ENCODE measurements around the gene HCFC1R1. TPM values are rescaled to one million over a fixed set of nuclear protein-coding genes. Genes with fewer than 3 reads are reported as not detected.
"Not testable (repeated sequence)": the region's sequence is repeated elsewhere in the genome, so short reads cannot be mapped to it uniquely, and the experiment has no call there.

HCFC1R1 gene
- total and polyA plus RNA-seq, 7 experiments from 2014 or later = 11.5 to 29.6 (median 14.9) TPM

- Histone ChIP-seq H3K27me3 (ENCODE audit: control insufficient read depth in 2 of 2, insufficient read depth in 2 of 2, low read length in 2 of 2) (no peaks in the 10 kb centered on the region), H3K27ac (ENCODE audit: low read depth, low read length) (peak overlapping the region; percentile 21), H3K4me1 (ENCODE audit: control insufficient read depth in 2 of 2, insufficient read depth in 2 of 2, low read length in 2 of 2) (peaks cover 25 to 42% of the 10 kb centered on the region in 2 donors), H3K9me3 (ENCODE audit: control insufficient read depth in 2 of 3, low read length in 3 of 3) (no peaks in the 10 kb centered on the region), H3K36me3 (ENCODE audit: control insufficient read depth in 2 of 3, insufficient read depth in 3 of 3, low read length in 3 of 3) (peaks cover 0 to 10% (median 0%) of the 10 kb centered on the region in 3 experiments), H3K4me3 (ENCODE audit: low read length) (no peak overlapping the region)
- no peak for ATAC-seq
- peaks cover 17 to 67% (median 51%) of the 10 kb centered on the region in 7 donors for H3K4me1 Mint-ChIP-seq
- H3K9me3 Mint-ChIP-seq = no peaks in the 10 kb centered on the region
- peaks cover 0 to 57% (median 3%) of the 10 kb centered on the region in 5 donors for H3K36me3 Mint-ChIP-seq
- H3K27ac Mint-ChIP-seq = peak overlapping the region; percentile 20 to 93 (median 71)
- no peaks in the 10 kb centered on the region for H3K27me3 Mint-ChIP-seq
- intact Hi-C loops (cut with micrococcal nuclease) = no loop called here
- ChIA-PET CTCF (interaction anchor here (13.9 kb wide), 1 partner anchor 75 kb away, joined by 244 read pairs; the partner anchor contains the start of gene ZNF213), POLR2A (interaction anchor here (0.6 to 1.0 kb wide), 3 partner anchors 11 to 37 kb away, joined by 3 read pairs; partner anchors contain the start of gene IL32)
- peak overlapping the region; percentile 2 to 90 (median 62) for H3K4me3 Mint-ChIP-seq
- DNase-seq = no peak
Observed at GRCh38 chr16:3054965-3055733, 31.4 kb upstream of the HCFC1R1 start.

GRCh38 chr16:3053330-3053710, 29.6 kb upstream of the HCFC1R1 start:
- peak; percentile 31 for ATAC-seq
- peaks cover 0 to 59% (median 3%) of the 10 kb centered on the region in 5 donors for H3K36me3 Mint-ChIP-seq
- H3K9me3 ChIP-seq (ENCODE audit: control insufficient read depth in 2 of 3, low read length in 3 of 3); H3K27ac ChIP-seq (ENCODE audit: low read depth, low read length); POLR2A ChIA-PET; intact Hi-C loops (cut with micrococcal nuclease); H3K9me3 Mint-ChIP-seq; CTCF ChIA-PET; H3K27me3 ChIP-seq (ENCODE audit: control insufficient read depth in 2 of 2, insufficient read depth in 2 of 2, low read length in 2 of 2); H3K4me3 ChIP-seq (ENCODE audit: low read length); DNase-seq; H3K27me3 Mint-ChIP-seq; H3K36me3 ChIP-seq (ENCODE audit: control insufficient read depth in 2 of 3, insufficient read depth in 3 of 3, low read length in 3 of 3): not testable (repeated sequence)
- H3K27ac Mint-ChIP-seq = peak overlapping the region in 2 of 9 donors; percentile 34 to 62
- H3K4me1 Mint-ChIP-seq = peaks cover 16 to 69% (median 48%) of the 10 kb centered on the region in 7 donors
- peaks cover 17 to 34% of the 10 kb centered on the region in 2 donors for H3K4me1 ChIP-seq (ENCODE audit: control insufficient read depth in 2 of 2, insufficient read depth in 2 of 2, low read length in 2 of 2)
- peak overlapping the region in 2 of 10 donors; percentile 18 to 70 for H3K4me3 Mint-ChIP-seq

- H3K27me3 ChIP-seq (ENCODE audit: control insufficient read depth in 2 of 2, insufficient read depth in 2 of 2, low read length in 2 of 2); CTCF ChIA-PET; H3K4me3 ChIP-seq (ENCODE audit: low read length); H3K36me3 ChIP-seq (ENCODE audit: control insufficient read depth in 2 of 3, insufficient read depth in 3 of 3, low read length in 3 of 3); POLR2A ChIA-PET; DNase-seq; H3K27me3 Mint-ChIP-seq; H3K9me3 Mint-ChIP-seq; H3K9me3 ChIP-seq (ENCODE audit: control insufficient read depth in 2 of 3, low read length in 3 of 3); intact Hi-C loops (cut with micrococcal nuclease): not testable (repeated sequence)
- Mint-ChIP-seq H3K27ac (peak overlapping the region in 4 of 9 donors; percentile 18 to 72 (median 43)), H3K4me1 (peaks cover 20 to 72% (median 51%) of the 10 kb centered on the region in 7 donors), H3K36me3 (peaks cover 0 to 60% (median 3%) of the 10 kb centered on the region in 5 donors), H3K4me3 (peak overlapping the region in 2 of 10 donors; percentile 7 to 70)
- Histone ChIP-seq H3K4me1 (ENCODE audit: control insufficient read depth in 2 of 2, insufficient read depth in 2 of 2, low read length in 2 of 2) (peaks cover 13 to 30% of the 10 kb centered on the region in 2 donors), H3K27ac (ENCODE audit: low read depth, low read length) (peak overlapping the region; percentile 29)
- peak; percentile 17 for ATAC-seq
Observed at GRCh38 chr16:3052571-3053329, 29.0 kb upstream of the HCFC1R1 start.

GRCh38 chr16:3051494-3051893, 27.8 kb upstream of the HCFC1R1 start:
- peak overlapping the region in 1 of 10 donors; percentile 70 for H3K4me3 Mint-ChIP-seq
- POLR2A ChIA-PET = interaction anchor here (0.6 to 1.3 kb wide), 5 partner anchors 13 to 485 kb away, joined by 3 to 4 read pairs (median 3); partner anchors contain the start of gene IL32
- Histone ChIP-seq H3K36me3 (ENCODE audit: control insufficient read depth in 2 of 3, insufficient read depth in 3 of 3, low read length in 3 of 3) (peaks cover 0 to 7% (median 0%) of the 10 kb centered on the region in 3 experiments), H3K27me3 (ENCODE audit: control insufficient read depth in 2 of 2, insufficient read depth in 2 of 2, low read length in 2 of 2) (no peaks in the 10 kb centered on the region), H3K9me3 (ENCODE audit: control insufficient read depth in 2 of 3, low read length in 3 of 3) (no peaks in the 10 kb centered on the region), H3K27ac (ENCODE audit: low read depth, low read length) (no peak overlapping the region), H3K4me1 (ENCODE audit: control insufficient read depth in 2 of 2, insufficient read depth in 2 of 2, low read length in 2 of 2) (peaks cover 18 to 20% of the 10 kb centered on the region in 2 donors), H3K4me3 (ENCODE audit: low read length) (no peak overlapping the region)
- H3K4me1 Mint-ChIP-seq = peaks cover 20 to 60% (median 46%) of the 10 kb centered on the region in 7 donors
- intact Hi-C loops (cut with micrococcal nuclease) = no loop called here
- peaks cover 0 to 6% (median 0%) of the 10 kb centered on the region in 5 donors for H3K27me3 Mint-ChIP-seq
- DNase-seq (no peak), ATAC-seq (no peak)
- H3K27ac Mint-ChIP-seq = peak overlapping the region in 1 of 9 donors; percentile 81
- CTCF ChIA-PET = interaction anchor here (1.0 to 2.5 kb wide), 2 partner anchors 24 to 48 kb away, joined by 4 to 6 read pairs; no protein-coding TSS in a partner anchor
- H3K36me3 Mint-ChIP-seq = peaks cover 0 to 50% (median 3%) of the 10 kb centered on the region in 5 donors
- no peaks in the 10 kb centered on the region for H3K9me3 Mint-ChIP-seq

- H3K4me3 ChIP-seq (ENCODE audit: low read length) = no peak overlapping the region
- peaks cover 0 to 7% (median 0%) of the 10 kb centered on the region in 3 experiments for H3K36me3 ChIP-seq (ENCODE audit: control insufficient read depth in 2 of 3, insufficient read depth in 3 of 3, low read length in 3 of 3)
- ATAC-seq (no peak), DNase-seq (no peak)
- intact Hi-C loops (cut with micrococcal nuclease) = no loop called here
- Mint-ChIP-seq H3K27ac (peak overlapping the region in 2 of 9 donors; percentile 54 to 81), H3K27me3 (peaks cover 0 to 6% (median 0%) of the 10 kb centered on the region in 5 donors), H3K36me3 (peaks cover 0 to 49% (median 3%) of the 10 kb centered on the region in 5 donors), H3K4me3 (peak overlapping the region in 1 of 10 donors; percentile 70), H3K9me3 (no peaks in the 10 kb centered on the region), H3K4me1 (peaks cover 20 to 57% (median 43%) of the 10 kb centered on the region in 7 donors)
- no peak overlapping the region for H3K27ac ChIP-seq (ENCODE audit: low read depth, low read length)
- H3K27me3 ChIP-seq (ENCODE audit: control insufficient read depth in 2 of 2, insufficient read depth in 2 of 2, low read length in 2 of 2) = peaks cover 0 to under 1% of the 10 kb centered on the region in 2 donors
- CTCF ChIA-PET = interaction anchor here (1.0 to 2.5 kb wide), 2 partner anchors 23 to 47 kb away, joined by 4 to 6 read pairs; no protein-coding TSS in a partner anchor
- POLR2A ChIA-PET = interaction anchor here (0.7 to 1.3 kb wide), 5 partner anchors 13 to 84 kb away, joined by 3 to 4 read pairs (median 3); partner anchors contain the start of genes IL32 and ZNF213
- no peaks in the 10 kb centered on the region for H3K9me3 ChIP-seq (ENCODE audit: control insufficient read depth in 2 of 3, low read length in 3 of 3)
- peaks cover 15 to 25% of the 10 kb centered on the region in 2 donors for H3K4me1 ChIP-seq (ENCODE audit: control insufficient read depth in 2 of 2, insufficient read depth in 2 of 2, low read length in 2 of 2)
Observed at GRCh38 chr16:3051009-3051408, 27.3 kb upstream of the HCFC1R1 start.

GRCh38 chr16:3050487-3050886, 26.7 kb upstream of the HCFC1R1 start:
- Mint-ChIP-seq H3K27ac (peak overlapping the region in 3 of 9 donors; percentile 54 to 81 (median 56)), H3K4me1 (peaks cover 18 to 53% (median 43%) of the 10 kb centered on the region in 7 donors), H3K4me3 (peak overlapping the region in 1 of 10 donors; percentile 70), H3K36me3 (peaks cover 0 to 45% (median 3%) of the 10 kb centered on the region in 5 donors), H3K9me3 (no peaks in the 10 kb centered on the region), H3K27me3 (peaks cover 0 to 7% (median under 1%) of the 10 kb centered on the region in 5 donors)
- ChIA-PET CTCF (interaction anchor here (0.6 to 2.5 kb wide), 5 partner anchors 23 to 72 kb away, joined by 3 to 8 read pairs (median 4); no protein-coding TSS in a partner anchor), POLR2A (interaction anchor here (0.7 to 1.1 kb wide), 3 partner anchors 15 to 121 kb away, joined by 3 to 4 read pairs (median 3); partner anchors contain the start of genes IL32 and ZNF213)
- Histone ChIP-seq H3K4me1 (ENCODE audit: control insufficient read depth in 2 of 2, insufficient read depth in 2 of 2, low read length in 2 of 2) (peaks cover 13 to 27% of the 10 kb centered on the region in 2 donors), H3K4me3 (ENCODE audit: low read length) (no peak overlapping the region), H3K36me3 (ENCODE audit: control insufficient read depth in 2 of 3, insufficient read depth in 3 of 3, low read length in 3 of 3) (peaks cover 0 to 7% (median 0%) of the 10 kb centered on the region in 3 experiments), H3K27ac (ENCODE audit: low read depth, low read length) (no peak overlapping the region), H3K27me3 (ENCODE audit: control insufficient read depth in 2 of 2, insufficient read depth in 2 of 2, low read length in 2 of 2) (peaks cover 0 to 4% of the 10 kb centered on the region in 2 donors), H3K9me3 (ENCODE audit: control insufficient read depth in 2 of 3, low read length in 3 of 3) (no peaks in the 10 kb centered on the region)
- DNase-seq = no peak
- intact Hi-C loops (cut with micrococcal nuclease) = no loop called here
- ATAC-seq = no peak

All from naive thymus-derived CD4-positive, alpha-beta T cell (primary cell).